HepG2 (cell line): ENCODE measurements around the gene GLO1. TPM values are rescaled to one million over a fixed set of nuclear protein-coding genes. Genes with fewer than 3 reads are reported as not detected.

Source experiments
- ATAC-seq: fragments of 200-7000 bp; cut with Tn5 transposase; 3 replicates; pipeline ENCODE4 v1.9.1; 2020; ENCODE audit warnings: mild to moderate bottlenecking, moderate library complexity
- BruUV-seq: library from RNA; stranded (reverse); fragments of 400-500 nt; replicated peaks from 2 replicates; lab custom pipeline; 2021; lab: Mats Ljungman, UMichigan
- CTCF ChIA-PET: fragments of 300-600 bp; formaldehyde crosslinking; extraction: SDS; loops from one replicate; lab custom pipeline; 2021; ENCODE audit warnings: low total read pairs, inconsistent platforms, low intra/inter-chr PET ratio; lab: Yijun Ruan, JAX
- POLR2A ChIA-PET: fragments of 350-600 bp; sonication (Branson Sonifier 250); formaldehyde crosslinking; loops from one replicate; lab custom pipeline; 2020; ENCODE audit warnings: antibody characterized with exemption, inconsistent platforms; lab: Yijun Ruan, JAX
- DNase-seq: peaks from one replicate; pipeline ENCODE4 v3.0.0-alpha.2; 2015; ENCODE audit warnings: low spot score
- FAIRE-seq: peaks from 3 replicates; lab custom pipeline; 2011; peaks lifted over from hg19 to GRCh38; lab: Jason Lieb, UNC
- H2AFZ ChIP-seq: one replicate; pipeline ENCODE4 v1.6.1; 2011; ENCODE audit warnings: low read length, inconsistent platforms
- H3K27ac ChIP-seq: fragments of 300-600 bp; 3 replicates; pipeline ENCODE4 v1.8.0; 2011; ENCODE audit warnings: mixed run types, mild to moderate bottlenecking, mixed read lengths, low read length, inconsistent platforms; ENCODE audit not compliant: insufficient read depth; ENCODE audit errors: extremely low read length
- H3K27me3 ChIP-seq, 2 experiments: fragments of 200-600 bp in 1 of 2; 2 replicates in 1 of 2; 3 replicates in 1 of 2; pipeline versions ENCODE4 v1.6.0 to v1.8.0; 2011; ENCODE audit warnings: low read length in 2 of 2, mild to moderate bottlenecking in 2 of 2, moderate library complexity in 2 of 2, inconsistent platforms in 1 of 2; ENCODE audit not compliant: insufficient read depth in 2 of 2, control insufficient read depth in 1 of 2
- H3K36me3 ChIP-seq, 2 experiments: fragments of 200-600 bp in 1 of 2; replicated peaks in 1 of 2; 2 replicates in 1 of 2; 3 replicates in 1 of 2; pipeline versions ENCODE4 v1.5.1 to v1.8.0; 2011; ENCODE audit warnings: low read length in 2 of 2, inconsistent platforms in 1 of 2; ENCODE audit not compliant: insufficient read depth in 2 of 2, control insufficient read depth in 1 of 2
- H3K4me1 ChIP-seq: 2 replicates; pipeline ENCODE4 v1.5.1; 2012; ENCODE audit warnings: low read length, inconsistent platforms; ENCODE audit not compliant: insufficient read depth
- H3K4me2 ChIP-seq: 2 replicates; pipeline ENCODE4 v1.6.0; 2011; ENCODE audit warnings: low read depth, low read length, inconsistent platforms
- H3K4me3 ChIP-seq, 3 experiments: fragments of 200-600 bp in 1 of 3; sonication (generic), shearing (Covaris generic) in 1 of 3; replicated peaks in 1 of 3; 2 replicates each; pipeline ENCODE4 v1.5.1; 2011 to 2016; ENCODE audit warnings: low read length in 3 of 3, inconsistent platforms in 2 of 3, low read depth in 2 of 3, mild to moderate bottlenecking in 2 of 3, control low read depth in 1 of 3, mixed read lengths in 1 of 3; ENCODE audit not compliant: insufficient read depth in 1 of 3
- H3K79me2 ChIP-seq: one replicate; pipeline ENCODE4 v1.6.1; 2011; ENCODE audit warnings: low read length, inconsistent platforms; ENCODE audit not compliant: insufficient read depth
- H3K9ac ChIP-seq: 2 replicates; pipeline ENCODE4 v1.6.0; 2011; ENCODE audit warnings: mild to moderate bottlenecking, low read depth, low read length, inconsistent platforms; ENCODE audit not compliant: insufficient read depth
- H3K9me3 ChIP-seq: 2 replicates; pipeline ENCODE4 v1.5.1; 2012; ENCODE audit warnings: mild to moderate bottlenecking, low read length
- H4K20me1 ChIP-seq: 2 replicates; pipeline ENCODE4 v1.6.0; 2011; ENCODE audit warnings: inconsistent platforms, mild to moderate bottlenecking, low read length, moderate library complexity; ENCODE audit not compliant: insufficient read depth
- ARNT2 ChIP-seq: sonication (generic); formaldehyde crosslinking; IDR thresholded peaks from 2 replicates; pipeline ENCODE4 v1.8.0; 2022; ENCODE audit warnings: mild to moderate bottlenecking, low read depth, missing genetic modification reagents, moderate library complexity
- ETV6 ChIP-seq: sonication (generic); formaldehyde crosslinking; conservative IDR thresholded peaks from 2 replicates; pipeline ENCODE4 v1.4.0; 2020; ENCODE audit warnings: missing genetic modification reagents
- GPN1 ChIP-seq: sonication (generic); formaldehyde crosslinking; IDR thresholded peaks from 2 replicates; pipeline ENCODE4 v1.5.1; 2020; ENCODE audit warnings: missing genetic modification reagents, borderline replicate concordance
- ZHX2 ChIP-seq, 2 experiments: sonication (generic) in 1 of 2; formaldehyde crosslinking in 1 of 2; IDR thresholded peaks; 2 replicates each; pipeline versions ENCODE4 v1.6.1 to v1.9.0; 2014 to 2022; ENCODE audit warnings: antibody characterized with exemption in 1 of 2, borderline replicate concordance in 1 of 2, inconsistent platforms in 1 of 2, low read depth in 1 of 2, missing genetic modification reagents in 1 of 2
- ZKSCAN5 ChIP-seq: sonication (generic); formaldehyde crosslinking; IDR thresholded peaks from 2 replicates; pipeline ENCODE4 v1.5.1; 2020; ENCODE audit warnings: mild to moderate bottlenecking, missing genetic modification reagents
- WGBS: methylation state at CpG from one replicate; pipeline ENCODE4 v1.1.6; 2017; ENCODE audit warnings: low lambda C conversion rate; 5-methylcytosine and 5-hydroxymethylcytosine counted together
- in situ Hi-C: cut with HindIII; loops from 2 replicates; pipeline ENCODE4 v1.10.0; 2017; ENCODE audit warnings: low pct_unique_long_range_greater_than_20kb; ENCODE audit not compliant: extremely low pct_ligation_motif_present
- intact Hi-C: fragments of 100-400 bp; cut with micrococcal nuclease; formaldehyde crosslinking; loops from one replicate; pipeline ENCODE4 v1.10.0; 2022; ENCODE audit not compliant: unreplicated experiment
- polyA plus RNA-seq, 8 experiments: library from polyadenylated mRNA; depleted of rRNA in 3 of 8; stranded (reverse) in 7 of 8; unstranded in 1 of 8; fragments of >200 nt; fragmentation: Illumina TruSeq in 4 of 8; extraction: Trizol in 4 of 8; gene quantifications; 2 replicates each; pipeline versions ENCODE4 v1.2.1 to v1.2.3, GENCODE V29; 2011 to 2016; ENCODE audit warnings: low read depth in 4 of 8, missing spikeins in 1 of 8, mixed read lengths in 1 of 8; ENCODE audit not compliant: insufficient read depth in 1 of 8
- total RNA-seq, 5 experiments: library from RNA; depleted of rRNA; stranded (reverse); fragments of >200 nt; fragmentation: Illumina TruSeq; extraction: Trizol; gene quantifications; 2 replicates each; pipeline ENCODE4 v1.2.3, GENCODE V29; 2016; ENCODE audit warnings: low read depth in 1 of 5

The GLO1 gene
- total and polyA plus RNA-seq, 2 of the 13 experiments (the other 11 are each of a cell fraction or from before 2014, with no cell fraction given): 77.1 to 177 TPM

GRCh38 chr6:38649744-38650143 is 53.2 kb downstream of the GLO1 start:
- WGBS: 61% methylated on average over 2 of the region's 2 CpGs
- H3K4me3 ChIP-seq: no peak overlapping the region
- H3K4me1 ChIP-seq: no peaks in the 10 kb centered on the region
- no TSS peak for BruUV-seq
- no peak overlapping the region for H2AFZ ChIP-seq
- ATAC-seq: no peak
- no peaks in the 10 kb centered on the region for H3K9me3 ChIP-seq
- in situ Hi-C loops (no loop called here), intact Hi-C loops (no loop called here)
- no peak overlapping the region for H3K4me2 ChIP-seq
- H3K27me3 ChIP-seq: no peaks in the 10 kb centered on the region
- no peak for DNase-seq
- no peaks in the 10 kb centered on the region for H3K79me2 ChIP-seq
- POLR2A ChIA-PET: no interaction called here
- no peak for FAIRE-seq
- no peaks in the 10 kb centered on the region for H4K20me1 ChIP-seq
- CTCF ChIA-PET: no interaction called here
- H3K36me3 ChIP-seq: no peaks in the 10 kb centered on the region
- H3K27ac ChIP-seq: no peak overlapping the region
- no peak overlapping the region for H3K9ac ChIP-seq
- TF ChIP-seq ETV6 (no peak), ZHX2 (IDR thresholded peaks at IDR 0.05; ENCODE audit: low read depth) (no peak), ZHX2 (CRISPR knock-in tag; IDR thresholded peaks at IDR 0.05; ENCODE audit: borderline replicate concordance) (no peak), GPN1 (no peak), ARNT2 (CRISPR knock-in tag) (no peak), ZKSCAN5 (CRISPR knock-in tag) (no peak)
